Fibroblast of the aortic adventitia (primary cell): Measurements from ENCODE around the gene TMEM131L. TPM values are rescaled to one million over a fixed set of nuclear protein-coding genes. Genes with fewer than 3 reads are reported as not detected.
"Not testable (repeated sequence)": the region's sequence is repeated elsewhere in the genome, so short reads cannot be mapped to it uniquely, and the experiment has no call there.

Source experiments
- DNase-seq: peaks from one replicate; pipeline ENCODE4 v3.0.0-alpha.2; 2010; ENCODE audit warnings: low read depth
- H3K4me3 ChIP-seq: 2 replicates; pipeline ENCODE4 v1.5.1; 2011; ENCODE audit warnings: low read depth, mild to moderate bottlenecking, control low read depth, low read length, moderate library complexity
- total RNA-seq: library from RNA; depleted of rRNA; stranded (reverse); fragments of >200 nt; gene quantifications from 2 replicates; pipeline ENCODE4 v1.2.3, GENCODE V29; 2012; ENCODE audit warnings: low replicate concordance
- TF ChIP-seq, protein P1 (sequence below): IDR thresholded peaks from 2 replicates; pipeline ENCODE4 v1.5.1; 2011; ENCODE audit warnings: mild to moderate bottlenecking, low read length, control low read depth, inconsistent platforms; ENCODE audit not compliant: insufficient read depth

Gene TMEM131L
- total RNA-seq, 1 donor = 10.8 TPM

DNA sequence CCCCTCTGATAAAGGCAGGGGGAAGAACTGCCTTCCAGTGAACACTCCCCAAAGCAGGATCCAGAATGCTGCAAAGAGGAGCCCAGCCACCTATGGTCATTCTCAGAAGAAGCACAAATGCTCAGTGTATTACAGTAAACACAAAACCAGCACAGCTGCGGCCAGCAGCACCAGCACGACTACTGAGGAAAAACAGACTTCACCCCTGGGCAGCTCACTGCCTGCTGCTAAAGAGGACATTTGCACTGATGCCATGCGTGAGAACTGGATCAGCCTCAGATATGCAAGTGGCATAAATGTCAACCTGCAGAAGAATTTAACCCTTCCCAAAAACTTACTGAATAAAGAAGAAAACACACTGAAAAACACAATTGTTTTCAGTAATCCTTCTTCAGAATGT, 137.7 kb downstream of the TMEM131L start:
- TF ChIP-seq, protein P1, sequence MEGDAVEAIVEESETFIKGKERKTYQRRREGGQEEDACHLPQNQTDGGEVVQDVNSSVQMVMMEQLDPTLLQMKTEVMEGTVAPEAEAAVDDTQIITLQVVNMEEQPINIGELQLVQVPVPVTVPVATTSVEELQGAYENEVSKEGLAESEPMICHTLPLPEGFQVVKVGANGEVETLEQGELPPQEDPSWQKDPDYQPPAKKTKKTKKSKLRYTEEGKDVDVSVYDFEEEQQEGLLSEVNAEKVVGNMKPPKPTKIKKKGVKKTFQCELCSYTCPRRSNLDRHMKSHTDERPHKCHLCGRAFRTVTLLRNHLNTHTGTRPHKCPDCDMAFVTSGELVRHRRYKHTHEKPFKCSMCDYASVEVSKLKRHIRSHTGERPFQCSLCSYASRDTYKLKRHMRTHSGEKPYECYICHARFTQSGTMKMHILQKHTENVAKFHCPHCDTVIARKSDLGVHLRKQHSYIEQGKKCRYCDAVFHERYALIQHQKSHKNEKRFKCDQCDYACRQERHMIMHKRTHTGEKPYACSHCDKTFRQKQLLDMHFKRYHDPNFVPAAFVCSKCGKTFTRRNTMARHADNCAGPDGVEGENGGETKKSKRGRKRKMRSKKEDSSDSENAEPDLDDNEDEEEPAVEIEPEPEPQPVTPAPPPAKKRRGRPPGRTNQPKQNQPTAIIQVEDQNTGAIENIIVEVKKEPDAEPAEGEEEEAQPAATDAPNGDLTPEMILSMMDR = no peak
- no peak for DNase-seq
- no peak overlapping the region for H3K4me3 ChIP-seq

DNA sequence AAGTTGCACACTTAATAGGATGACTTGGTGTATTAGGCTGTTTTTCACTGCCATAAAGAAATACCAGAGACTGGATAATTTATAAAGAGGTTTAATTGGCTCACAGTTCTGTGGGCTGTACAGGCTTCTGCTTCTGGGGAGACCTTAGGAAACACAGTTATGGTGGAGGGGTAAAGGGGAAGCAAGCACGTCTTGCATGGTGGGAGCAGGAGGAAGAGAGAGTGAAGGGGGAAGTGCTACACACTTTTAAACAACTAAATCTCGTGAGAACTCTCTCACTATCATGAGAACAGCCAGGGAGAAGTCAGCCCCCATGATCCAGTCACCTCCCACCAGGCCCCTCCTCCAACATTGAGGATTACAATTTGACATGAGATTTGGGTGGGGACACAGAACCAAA, 142.9 kb downstream of the TMEM131L start:
- H3K4me3 ChIP-seq, DNase-seq: not testable (repeated sequence)

DNA sequence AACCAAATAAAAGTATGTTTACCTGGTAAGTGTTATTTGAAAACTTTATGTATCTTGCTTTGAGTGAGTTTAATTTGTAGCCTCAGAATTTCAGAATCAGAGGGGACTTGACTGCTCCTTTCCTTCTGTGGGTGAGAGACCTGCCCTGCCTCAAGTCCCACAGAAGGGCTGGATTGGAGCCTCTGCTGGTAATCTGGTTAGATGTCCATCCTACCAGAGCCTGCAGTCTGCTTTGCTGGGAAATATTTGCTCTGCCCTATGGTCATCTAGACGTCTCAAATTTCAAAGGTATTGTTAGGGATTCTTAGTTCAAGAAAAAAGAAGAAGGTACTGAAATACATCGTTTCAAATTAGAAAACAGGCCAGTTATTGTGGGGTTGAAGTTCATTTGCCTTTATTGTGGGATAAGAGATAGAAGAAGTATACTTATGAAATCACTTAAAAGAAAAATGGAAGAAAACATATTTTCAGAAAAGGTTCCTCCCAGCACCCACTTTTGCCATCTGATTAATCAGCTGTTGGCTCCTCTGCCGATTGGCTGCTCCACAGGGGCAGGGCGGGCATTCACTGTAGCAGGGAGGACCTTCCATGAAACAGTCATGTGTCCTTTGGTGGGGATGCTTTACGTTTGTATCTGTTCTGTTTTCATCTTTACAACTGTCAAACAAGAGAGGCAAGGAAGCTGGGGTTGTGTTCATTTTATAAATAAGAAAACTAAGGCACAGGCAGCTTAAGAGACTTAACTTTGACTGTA, 144.6 kb downstream of the TMEM131L start:
- TF ChIP-seq, protein P1 = no peak
- DNase-seq = no peak
- H3K4me3 ChIP-seq = no peak overlapping the region

DNA sequence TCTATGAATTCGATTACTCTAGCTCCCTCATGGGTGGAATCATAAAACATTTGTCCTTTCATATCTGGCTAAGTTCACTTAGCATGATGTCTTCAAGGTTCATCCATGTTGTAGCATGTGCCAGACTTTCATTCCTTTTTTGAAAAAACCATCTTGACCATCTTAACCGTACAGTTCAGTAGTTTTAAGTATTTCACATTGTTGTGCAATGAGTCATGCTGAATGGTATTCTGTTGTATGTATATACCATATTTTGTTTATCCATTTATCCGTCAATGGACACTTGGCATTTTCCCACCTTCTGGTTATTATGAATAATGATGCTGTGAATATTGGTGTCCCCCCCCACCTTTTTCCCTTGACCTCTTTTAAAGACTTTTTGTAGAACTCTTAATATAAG, 145.5 kb downstream of the TMEM131L start:
- TF ChIP-seq, protein P1 = no peak
- DNase-seq = peak; percentile 37
- H3K4me3 ChIP-seq = no peak overlapping the region

DNA sequence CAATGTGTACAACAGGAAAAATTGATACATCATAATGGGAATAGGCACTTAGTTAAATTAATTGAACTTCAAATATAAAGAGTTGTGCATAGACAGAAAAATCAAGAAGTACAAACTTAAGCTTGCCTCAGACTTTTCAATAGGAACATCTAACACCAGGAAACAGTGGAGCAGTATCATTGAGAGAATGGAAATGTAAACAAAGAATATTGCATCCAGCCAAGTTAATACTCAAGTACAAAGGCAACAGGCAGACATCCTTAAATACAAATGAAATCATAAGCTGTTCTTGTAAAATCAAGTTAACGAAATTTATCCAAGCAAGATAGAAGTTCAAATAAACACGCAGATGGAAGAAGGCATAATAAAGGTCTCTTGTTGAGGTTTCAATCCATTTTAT, 146.7 kb downstream of the TMEM131L start:
- no peak for DNase-seq
- no peak overlapping the region for H3K4me3 ChIP-seq
- TF ChIP-seq, protein P1 = no peak

DNA sequence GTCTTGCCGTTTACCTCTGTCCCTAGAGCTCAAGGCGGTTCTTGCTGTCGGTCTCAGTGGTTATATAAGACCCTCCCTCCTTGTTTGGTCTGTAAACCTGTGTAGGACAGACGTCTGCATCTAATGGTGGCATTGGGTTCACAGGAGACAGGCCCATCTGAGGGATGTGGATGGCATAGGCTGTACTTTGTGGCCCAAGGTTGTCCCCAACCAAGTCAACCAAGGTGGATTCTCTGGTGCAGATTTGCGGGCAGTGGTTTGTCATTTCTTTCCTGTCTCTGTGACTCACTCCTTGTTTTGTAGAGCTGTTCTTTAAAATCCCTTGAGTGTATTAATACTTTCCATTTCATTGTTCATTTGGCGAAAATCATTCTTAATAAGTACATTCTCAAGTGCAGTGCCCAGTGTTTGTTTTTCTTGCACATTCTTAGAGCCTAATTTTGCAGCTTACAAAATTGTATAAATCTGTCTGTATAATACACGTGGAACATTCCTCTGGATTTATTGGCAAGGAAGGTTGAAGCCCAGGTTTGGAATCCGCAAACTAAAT, 149.9 kb downstream of the TMEM131L start:
- peak; percentile 4 for DNase-seq
- TF ChIP-seq, protein P1 = no peak
- H3K4me3 ChIP-seq = no peak overlapping the region

DNA sequence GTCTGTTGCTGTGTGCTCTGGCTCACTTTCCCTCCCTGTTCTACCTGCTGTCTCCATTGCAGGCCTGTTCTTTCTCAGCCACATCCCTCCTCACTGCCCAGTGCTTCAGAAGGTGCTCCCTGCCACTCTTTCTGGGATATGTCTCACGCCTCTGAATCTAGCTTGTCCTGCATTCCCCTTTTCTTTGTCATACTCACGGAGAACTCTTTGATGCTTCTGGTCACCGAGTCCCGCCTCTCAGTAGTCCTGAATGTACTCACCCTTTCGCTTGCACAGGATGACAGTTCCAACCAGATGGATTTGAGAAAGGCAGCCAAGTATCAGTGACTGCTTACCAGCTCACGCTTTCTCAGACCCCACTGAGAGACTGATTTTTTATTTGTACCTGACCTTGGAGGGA, 152.7 kb downstream of the TMEM131L start:
- no peak overlapping the region for H3K4me3 ChIP-seq
- TF ChIP-seq, protein P1 = no peak
- no peak for DNase-seq
